ENCODE results near the gene DOCK3.
"Not testable (repeated sequence)": the region's sequence is repeated elsewhere in the genome, so short reads cannot be mapped to it uniquely, and the experiment has no call there.

GRCh38 chr3:51131607-51132006 is 456.9 kb downstream of the DOCK3 start:
- TF ChIP-seq CTCF (IDR thresholded peaks at IDR 0.05); NR1H2 (CRISPR knock-in tag; IDR thresholded peaks at IDR 0.05); USF1 (CRISPR knock-in tag; IDR thresholded peaks at IDR 0.05); MYBL2 (CRISPR knock-in tag; IDR thresholded peaks at IDR 0.05): not testable (repeated sequence)

Measured in WTC11 (cell line).